Nephron progenitor cell (in vitro differentiated cells): ENCODE measurements around the gene CD52.

Experiments
- DNase-seq: peaks from one replicate; pipeline ENCODE4 v3.0.0; 2021
- H3K27ac Mint-ChIP-seq: 2 replicates; pipeline ENCODE4 v1.8.0; 2021; ENCODE audit warnings: mild to moderate bottlenecking, moderate library complexity, mixed read lengths
- H3K27me3 Mint-ChIP-seq: 2 replicates; pipeline ENCODE4 v1.8.0; 2021; ENCODE audit warnings: mild to moderate bottlenecking, low read depth, mixed read lengths; ENCODE audit not compliant: poor library complexity
- H3K36me3 Mint-ChIP-seq: 2 replicates; pipeline ENCODE4 v1.8.0; 2021; ENCODE audit warnings: low read depth, mixed read lengths
- H3K4me1 Mint-ChIP-seq: 2 replicates; pipeline ENCODE4 v1.8.0; 2021; ENCODE audit warnings: mixed read lengths
- H3K4me3 Mint-ChIP-seq: 2 replicates; pipeline ENCODE4 v1.8.0; 2021; ENCODE audit warnings: mild to moderate bottlenecking, moderate library complexity, mixed read lengths
- H3K9me3 Mint-ChIP-seq: 2 replicates; pipeline ENCODE4 v1.8.0; 2021; ENCODE audit warnings: mild to moderate bottlenecking, moderate library complexity, mixed read lengths
- TF ChIP-seq, protein P1 (sequence below): fragments of 200-600 bp; sonication (generic); IDR thresholded peaks from 2 replicates; pipeline ENCODE4 v1.5.0; 2021; ENCODE audit warnings: antibody characterized with exemption

The CD52 gene

GRCh38 chr1:26314501-26314900, 3.3 kb upstream of the CD52 start:
- Mint-ChIP-seq H3K27me3 (peaks cover 10% of the 10 kb centered on the region), H3K4me3 (no peak overlapping the region)

DNA sequence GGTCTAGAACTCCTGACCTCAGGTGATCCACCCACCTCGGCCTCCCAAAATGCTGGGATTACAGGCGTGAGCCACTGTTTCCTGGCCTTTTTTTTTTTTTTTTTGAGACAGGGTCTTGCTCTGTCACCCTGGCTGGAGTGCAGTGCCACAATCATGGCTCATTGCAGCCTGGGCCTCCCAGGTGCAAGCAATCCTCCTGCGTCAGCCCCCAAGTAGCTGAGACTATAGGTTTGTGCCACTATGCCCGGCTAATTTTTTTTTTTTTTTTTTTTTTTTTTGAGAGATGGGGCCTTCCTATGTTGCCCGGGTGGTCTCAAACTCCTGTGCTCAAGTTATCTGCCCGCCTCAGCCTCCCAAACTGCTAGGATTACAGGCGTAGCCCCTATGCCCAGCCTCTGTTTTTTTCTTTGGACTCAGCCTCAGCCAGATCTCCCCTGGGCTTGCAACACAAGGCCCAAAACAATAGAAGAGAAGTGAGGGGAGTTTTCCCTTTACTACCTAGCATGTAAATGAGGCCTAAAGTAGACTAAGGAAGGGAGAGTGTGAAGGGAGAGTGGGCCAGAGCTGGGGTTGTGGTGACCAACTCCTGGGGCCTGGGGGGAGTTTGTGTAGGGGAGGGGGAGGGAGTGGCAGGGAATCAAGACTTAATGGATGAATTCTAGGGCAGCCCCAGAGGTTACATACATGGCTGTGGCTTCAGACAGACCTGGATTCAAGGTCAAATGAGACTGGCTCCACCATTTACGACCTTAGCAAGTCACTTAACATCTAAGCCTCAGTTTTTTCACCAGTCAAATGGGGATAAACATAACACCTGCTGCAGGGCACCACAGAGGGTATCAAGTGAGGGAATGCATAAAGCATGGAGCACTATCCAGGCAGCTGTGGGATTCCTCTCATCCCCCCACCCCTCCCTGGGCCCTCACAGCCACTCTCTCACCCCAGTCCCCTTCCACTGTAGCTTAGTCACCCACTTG, 1.6 kb upstream of the CD52 start:
- Mint-ChIP-seq H3K4me1 (peaks cover 70% of the 10 kb centered on the region), H3K4me3 (peak overlapping the region; percentile 13), H3K27ac (peak overlapping the region; percentile 81), H3K27me3 (peaks cover 10% of the 10 kb centered on the region), H3K36me3 (no peaks in the 10 kb centered on the region), H3K9me3 (no peaks in the 10 kb centered on the region)
- TF ChIP-seq, protein P1, sequence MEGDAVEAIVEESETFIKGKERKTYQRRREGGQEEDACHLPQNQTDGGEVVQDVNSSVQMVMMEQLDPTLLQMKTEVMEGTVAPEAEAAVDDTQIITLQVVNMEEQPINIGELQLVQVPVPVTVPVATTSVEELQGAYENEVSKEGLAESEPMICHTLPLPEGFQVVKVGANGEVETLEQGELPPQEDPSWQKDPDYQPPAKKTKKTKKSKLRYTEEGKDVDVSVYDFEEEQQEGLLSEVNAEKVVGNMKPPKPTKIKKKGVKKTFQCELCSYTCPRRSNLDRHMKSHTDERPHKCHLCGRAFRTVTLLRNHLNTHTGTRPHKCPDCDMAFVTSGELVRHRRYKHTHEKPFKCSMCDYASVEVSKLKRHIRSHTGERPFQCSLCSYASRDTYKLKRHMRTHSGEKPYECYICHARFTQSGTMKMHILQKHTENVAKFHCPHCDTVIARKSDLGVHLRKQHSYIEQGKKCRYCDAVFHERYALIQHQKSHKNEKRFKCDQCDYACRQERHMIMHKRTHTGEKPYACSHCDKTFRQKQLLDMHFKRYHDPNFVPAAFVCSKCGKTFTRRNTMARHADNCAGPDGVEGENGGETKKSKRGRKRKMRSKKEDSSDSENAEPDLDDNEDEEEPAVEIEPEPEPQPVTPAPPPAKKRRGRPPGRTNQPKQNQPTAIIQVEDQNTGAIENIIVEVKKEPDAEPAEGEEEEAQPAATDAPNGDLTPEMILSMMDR, result no peak
- no peak for DNase-seq

More at GRCh38 chr1:26314501-26314900, 3.3 kb upstream of the CD52 start:
- Mint-ChIP-seq H3K27ac (no peak overlapping the region), H3K36me3 (no peaks in the 10 kb centered on the region), H3K4me1 (peaks cover 60% of the 10 kb centered on the region), H3K9me3 (no peaks in the 10 kb centered on the region)
- TF ChIP-seq, protein P1, result no peak
- DNase-seq, result no peak

- Mint-ChIP-seq H3K36me3 (no peaks in the 10 kb centered on the region), H3K27ac (peak overlapping the region; percentile 89), H3K4me1 (peaks cover 69% of the 10 kb centered on the region), H3K9me3 (no peaks in the 10 kb centered on the region), H3K27me3 (peaks cover 10% of the 10 kb centered on the region), H3K4me3 (peak overlapping the region; percentile 35)
- TF ChIP-seq, protein P1, result no peak
- no peak for DNase-seq
Measured at GRCh38 chr1:26317146-26317545, 612 bp upstream of the CD52 start.

- no peaks in the 10 kb centered on the region for H3K9me3 Mint-ChIP-seq
- peaks cover 68% of the 10 kb centered on the region for H3K4me1 Mint-ChIP-seq
- H3K4me3 Mint-ChIP-seq, result no peak overlapping the region
- H3K27me3 Mint-ChIP-seq, result peaks cover 6% of the 10 kb centered on the region
- peak overlapping the region; percentile 89 for H3K27ac Mint-ChIP-seq
- TF ChIP-seq, protein P1, result no peak
- H3K36me3 Mint-ChIP-seq, result no peaks in the 10 kb centered on the region
- no peak for DNase-seq
Measured at GRCh38 chr1:26318338-26319064, 743 bp downstream of the CD52 start.

DNA sequence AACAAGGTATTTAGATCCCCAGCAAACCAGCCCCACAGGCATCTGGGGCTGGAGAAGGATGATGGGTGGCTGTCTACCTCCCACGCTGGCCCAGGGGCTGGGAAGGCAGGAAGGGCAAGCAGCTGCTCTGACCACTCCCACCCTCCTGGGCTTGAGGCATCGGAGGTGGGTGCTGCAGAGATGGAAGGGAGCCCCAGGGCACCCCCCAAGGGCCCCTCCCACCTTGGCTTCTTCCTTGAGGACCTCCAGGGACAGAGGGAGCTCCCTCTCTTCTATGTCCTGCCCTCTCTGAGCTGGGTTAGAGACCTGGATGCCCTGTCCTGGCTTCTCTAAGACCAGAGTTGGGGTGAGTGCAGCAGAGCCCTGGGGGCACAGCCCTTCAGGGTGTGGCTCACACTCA, 3.1 kb downstream of the CD52 start:
- peaks cover 50% of the 10 kb centered on the region for H3K4me1 Mint-ChIP-seq
- no peaks in the 10 kb centered on the region for H3K9me3 Mint-ChIP-seq
- TF ChIP-seq, protein P1, result no peak
- H3K4me3 Mint-ChIP-seq, result no peak overlapping the region
- no peaks in the 10 kb centered on the region for H3K27me3 Mint-ChIP-seq
- H3K27ac Mint-ChIP-seq, result no peak overlapping the region
- DNase-seq, result no peak
- no peaks in the 10 kb centered on the region for H3K36me3 Mint-ChIP-seq
